Liver (tissue), 9 donors: Measurements from ENCODE around the gene NSDHL. TPM values are rescaled to one million over a fixed set of nuclear protein-coding genes. Genes with fewer than 3 reads are reported as not detected.
A peak's percentile ranks its signal among the peaks of the same experiment; 100 is the strongest.

ENCODE experiments used
- DNase-seq: peaks from one replicate; pipeline ENCODE4 v3.0.0-alpha.2; 2017; ENCODE audit warnings: low spot score
- H3K27ac ChIP-seq, 2 donors: one replicate each; pipeline ENCODE4 v1.7.0; 2013; ENCODE audit warnings: inconsistent platforms in 2 of 2, low read length in 2 of 2, control low read depth in 1 of 2, low read depth in 1 of 2, mild to moderate bottlenecking in 1 of 2
- H3K27me3 ChIP-seq, 4 donors: one replicate each; pipeline versions ENCODE4 v1.6.1 to v1.7.0; 2013; ENCODE audit warnings: low read length in 3 of 4, inconsistent platforms in 1 of 4, mild to moderate bottlenecking in 1 of 4, moderate library complexity in 1 of 4; ENCODE audit not compliant: control insufficient read depth in 4 of 4, insufficient read depth in 4 of 4
- H3K36me3 ChIP-seq, 4 donors: one replicate each; pipeline versions ENCODE4 v1.6.1 to v1.7.0; 2013; ENCODE audit warnings: low read length in 3 of 4, mild to moderate bottlenecking in 3 of 4, low read depth in 1 of 4, moderate library complexity in 1 of 4; ENCODE audit not compliant: control insufficient read depth in 4 of 4, insufficient read depth in 3 of 4
- H3K4me1 ChIP-seq, 4 donors: one replicate each; pipeline versions ENCODE4 v1.6.1 to v1.7.0; 2013; ENCODE audit warnings: low read length in 3 of 4, mild to moderate bottlenecking in 3 of 4, moderate library complexity in 1 of 4; ENCODE audit not compliant: control insufficient read depth in 4 of 4, insufficient read depth in 4 of 4
- H3K4me3 ChIP-seq, 3 donors: one replicate each; pipeline versions ENCODE4 v1.6.1 to v1.7.0; 2013; ENCODE audit warnings: low read length in 3 of 3, control low read depth in 1 of 3, low read depth in 1 of 3, mild to moderate bottlenecking in 1 of 3
- H3K9ac ChIP-seq, 2 donors: one replicate each; pipeline ENCODE4 v1.7.0; 2013; ENCODE audit warnings: low read length in 2 of 2, mild to moderate bottlenecking in 2 of 2, moderate library complexity in 2 of 2, control low read depth in 1 of 2, low read depth in 1 of 2
- H3K9me3 ChIP-seq, 4 donors: one replicate each; pipeline versions ENCODE4 v1.6.1 to v1.7.0; 2013; ENCODE audit warnings: low read length in 3 of 4; ENCODE audit not compliant: control insufficient read depth in 4 of 4
- ATF3 ChIP-seq: IDR thresholded peaks from 2 replicates; pipeline ENCODE4 v1.6.1; 2016; ENCODE audit warnings: antibody characterized with exemption
- CTCF ChIP-seq: fragments of 150-350 bp; IDR thresholded peaks from 2 replicates; pipeline ENCODE4 v1.5.1; 2017; ENCODE audit warnings: improper control_type of control experiment, low read depth, low read length; ENCODE audit not compliant: missing input control
- EGR1 ChIP-seq, 2 donors: IDR thresholded peaks; 2 replicates each; pipeline ENCODE4 v1.6.1; 2016 to 2018; ENCODE audit warnings: antibody characterized with exemption in 2 of 2, low read depth in 2 of 2
- HNF4A ChIP-seq, 2 donors: conservative IDR thresholded peaks; 2 replicates each; pipeline ENCODE4 v1.6.1; 2016; ENCODE audit warnings: antibody characterized with exemption in 2 of 2, mild to moderate bottlenecking in 2 of 2
- REST ChIP-seq: IDR thresholded peaks from 2 replicates; pipeline ENCODE4 v1.6.1; 2016; ENCODE audit warnings: antibody characterized with exemption, mild to moderate bottlenecking
- RXRA ChIP-seq, 2 donors: IDR thresholded peaks; 2 replicates each; pipeline ENCODE4 v1.6.1; 2017 to 2018; ENCODE audit warnings: antibody characterized with exemption in 2 of 2, mild to moderate bottlenecking in 1 of 2
- SP1 ChIP-seq: IDR thresholded peaks from 2 replicates; pipeline ENCODE4 v1.6.1; 2018; ENCODE audit warnings: antibody characterized with exemption, mild to moderate bottlenecking
- TAF1 ChIP-seq: conservative IDR thresholded peaks from 2 replicates; pipeline ENCODE4 v1.6.1; 2016; ENCODE audit warnings: antibody characterized with exemption, mild to moderate bottlenecking
- YY1 ChIP-seq: IDR thresholded peaks from 2 replicates; pipeline ENCODE4 v1.6.1; 2016; ENCODE audit warnings: antibody characterized with exemption, mild to moderate bottlenecking
- WGBS: extraction: QIAGEN DNeasy Blood & Tissue Kit; methylation state at CpG from one replicate; pipeline ENCODE4 v1.1.7; 2013; 5-methylcytosine and 5-hydroxymethylcytosine counted together
- polyA plus RNA-seq, 2 donors: library from polyadenylated mRNA; stranded (reverse) in 1 of 2; unstranded in 1 of 2; fragments of 200-250 nt in 1 of 2; fragments of >200 nt in 1 of 2; fragmentation: Nextera tagmentation in 1 of 2; extraction: Ambion mirVana in 1 of 2; gene quantifications; one replicate each; pipeline versions ENCODE4 v1.2.1 to v1.2.3, GENCODE V29; 2013 to 2015
- total RNA-seq, 2 donors: library from RNA; depleted of rRNA; stranded (reverse); fragments of >200 nt; gene quantifications; one replicate each; pipeline ENCODE4 v1.2.3, GENCODE V29; 2014
- TF ChIP-seq, protein P1 (sequence below): IDR thresholded peaks from 2 replicates; pipeline ENCODE4 v1.6.1; 2016; ENCODE audit warnings: antibody characterized with exemption
- donor health status: healthy.
- donor health status: healthy.
- donor health status: healthy.
- donor health status: healthy.
- donor health status: healthy.

The NSDHL gene
- total and polyA plus RNA-seq, 4 donors = 23.8 to 63.6 (median 38.6) TPM

DNA sequence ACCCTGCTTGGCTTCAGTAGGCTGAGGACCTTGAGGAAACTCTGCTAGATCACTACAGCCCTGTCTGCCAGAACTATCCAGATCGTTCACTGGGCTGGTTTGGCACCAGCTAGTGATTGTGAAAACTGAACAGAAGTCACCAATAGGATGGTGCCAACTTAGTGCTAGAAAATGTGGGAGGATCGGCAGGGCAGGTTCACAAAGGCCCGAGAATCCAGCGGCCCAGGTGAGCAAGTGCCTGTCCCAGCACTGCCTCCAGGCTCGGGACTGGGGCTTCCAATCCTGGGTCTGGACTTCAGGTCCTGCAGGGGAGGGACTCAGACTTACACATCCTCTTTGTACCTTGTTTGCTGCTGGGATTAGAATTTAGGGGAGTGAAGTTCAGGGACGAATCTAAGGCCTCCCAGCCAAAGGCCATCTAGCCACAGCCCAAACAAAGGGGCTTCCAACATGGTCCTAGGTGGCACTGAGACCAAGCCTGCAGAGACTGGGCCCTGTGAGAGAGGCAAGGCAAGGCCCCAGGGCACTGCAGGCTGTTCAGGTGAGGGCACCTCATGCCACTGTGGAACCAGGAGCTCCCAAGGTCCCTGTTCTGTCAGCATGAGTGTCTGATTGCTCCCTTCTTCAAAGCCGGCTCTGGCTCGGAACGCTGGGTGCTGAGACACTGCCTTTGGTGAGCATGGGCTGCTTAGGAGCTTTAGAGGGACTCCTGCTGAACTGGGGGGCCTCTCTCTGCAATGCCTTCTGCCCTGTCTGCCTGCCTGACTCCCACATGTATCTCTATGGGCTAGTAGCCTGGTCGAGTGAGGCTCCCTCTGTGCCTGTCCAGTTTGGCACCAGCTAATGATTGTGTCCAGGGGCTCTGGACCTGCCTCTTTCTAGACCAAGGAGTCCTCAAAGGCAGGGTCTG is 46.3 kb downstream of the NSDHL start:
- Histone ChIP-seq H3K27me3 (no peaks in the 10 kb centered on the region), H3K4me3 (no peak overlapping the region), H3K4me1 (no peaks in the 10 kb centered on the region), H3K9me3 (no peaks in the 10 kb centered on the region), H3K9ac (no peak overlapping the region), H3K36me3 (no peaks in the 10 kb centered on the region), H3K27ac (no peak overlapping the region)
- WGBS = 72% methylated on average over 10 of the region's 10 CpGs
- DNase-seq = no peak
- TF ChIP-seq SP1 = no peak
- peak; percentile 50 for TF ChIP-seq YY1

DNA sequence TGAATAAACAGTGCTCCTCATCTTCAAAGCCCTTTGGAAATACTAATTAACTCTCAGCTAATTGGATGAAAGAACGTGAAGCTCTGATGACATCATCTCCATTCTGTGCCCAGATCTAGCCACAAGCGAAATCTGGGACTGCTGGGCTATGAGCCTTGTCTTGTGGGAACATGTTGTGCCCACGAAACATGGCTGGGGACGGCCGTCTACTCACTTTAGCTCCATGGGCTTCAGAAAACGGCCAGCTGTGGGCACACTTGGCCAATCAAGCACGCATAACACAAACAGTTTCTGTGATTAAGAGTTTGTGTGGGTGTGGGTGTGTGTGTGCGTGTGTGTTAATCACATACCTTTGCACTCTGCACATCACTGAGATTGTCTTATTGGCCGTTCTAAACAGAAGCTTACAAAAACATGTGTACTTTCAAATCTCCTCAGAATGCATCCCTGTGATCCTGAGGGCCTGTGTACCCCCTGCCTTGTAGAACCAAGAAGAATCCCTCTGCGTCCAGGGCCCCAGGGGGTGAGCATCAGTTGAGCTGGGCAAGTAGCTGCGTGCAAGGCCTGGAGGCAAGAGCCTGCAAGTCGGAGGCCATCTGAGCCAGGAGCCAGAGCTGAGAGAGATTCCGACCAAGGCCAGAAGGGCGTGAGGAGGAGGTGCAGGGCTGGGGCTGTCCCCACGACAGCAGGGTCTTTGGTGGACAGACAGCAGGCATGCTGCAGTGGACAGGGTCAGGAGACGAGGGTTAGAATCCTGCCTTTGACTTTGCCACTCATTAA is 48.3 kb downstream of the NSDHL start:
- no peak overlapping the region for H3K27ac ChIP-seq
- 89% methylated on average over 16 of the region's 16 CpGs for WGBS
- H3K4me1 ChIP-seq = no peaks in the 10 kb centered on the region
- H3K9me3 ChIP-seq = no peaks in the 10 kb centered on the region
- H3K4me3 ChIP-seq = no peak overlapping the region
- H3K27me3 ChIP-seq = no peaks in the 10 kb centered on the region
- no peaks in the 10 kb centered on the region for H3K36me3 ChIP-seq
- H3K9ac ChIP-seq = no peak overlapping the region
- TF ChIP-seq ATF3 (no peak), RXRA (IDR thresholded peaks at IDR 0.05) (no peak)
- DNase-seq = no peak

- no peak overlapping the region for H3K27ac ChIP-seq
- no peaks in the 10 kb centered on the region for H3K9me3 ChIP-seq
- no peak for DNase-seq
- H3K4me3 ChIP-seq = no peak overlapping the region
- WGBS = 97% methylated on average over 2 of the region's 2 CpGs
- H3K27me3 ChIP-seq = no peaks in the 10 kb centered on the region
- H3K36me3 ChIP-seq = no peaks in the 10 kb centered on the region
- no peaks in the 10 kb centered on the region for H3K4me1 ChIP-seq
- TF ChIP-seq, protein P1, sequence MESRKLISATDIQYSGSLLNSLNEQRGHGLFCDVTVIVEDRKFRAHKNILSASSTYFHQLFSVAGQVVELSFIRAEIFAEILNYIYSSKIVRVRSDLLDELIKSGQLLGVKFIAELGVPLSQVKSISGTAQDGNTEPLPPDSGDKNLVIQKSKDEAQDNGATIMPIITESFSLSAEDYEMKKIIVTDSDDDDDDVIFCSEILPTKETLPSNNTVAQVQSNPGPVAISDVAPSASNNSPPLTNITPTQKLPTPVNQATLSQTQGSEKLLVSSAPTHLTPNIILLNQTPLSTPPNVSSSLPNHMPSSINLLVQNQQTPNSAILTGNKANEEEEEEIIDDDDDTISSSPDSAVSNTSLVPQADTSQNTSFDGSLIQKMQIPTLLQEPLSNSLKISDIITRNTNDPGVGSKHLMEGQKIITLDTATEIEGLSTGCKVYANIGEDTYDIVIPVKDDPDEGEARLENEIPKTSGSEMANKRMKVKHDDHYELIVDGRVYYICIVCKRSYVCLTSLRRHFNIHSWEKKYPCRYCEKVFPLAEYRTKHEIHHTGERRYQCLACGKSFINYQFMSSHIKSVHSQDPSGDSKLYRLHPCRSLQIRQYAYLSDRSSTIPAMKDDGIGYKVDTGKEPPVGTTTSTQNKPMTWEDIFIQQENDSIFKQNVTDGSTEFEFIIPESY = no peak
- TF ChIP-seq REST (no peak), TAF1 (no peak), HNF4A (conservative IDR thresholded peaks at IDR 0.05) (no peak), EGR1 (IDR thresholded peaks at IDR 0.05; ENCODE audit: low read depth in 2 of 2) (no peak), CTCF (no peak)
- no peak overlapping the region for H3K9ac ChIP-seq
Measured at GRCh38 chrX:152881289-152881688, 50.4 kb downstream of the NSDHL start.
